Activated CD4-positive, alpha-beta T cell treated with anti-CD3 and anti-CD28 coated beads, Interleukin-10, Interleukin-2, amounts not matched to agents 100 ng/mL and 50 ng/mL, durations not matched to agents 16 hours and 8 hours (primary cell): ENCODE results near the gene SLC30A5.
"Not testable (repeated sequence)": the region's sequence is repeated elsewhere in the genome, so short reads cannot be mapped to it uniquely, and the experiment has no call there.

Experiments
- DNase-seq: peaks from one replicate; pipeline ENCODE4 v3.0.0-alpha.2; 2020

The SLC30A5 gene

GRCh38 chr5:69093771-69094482, at the start of gene SLC30A5:
Gene SLC30A5, plus strand, starts transcription at chr5:69094014. Its CDS starts 242 bp downstream, at chr5:69094256.
- DNase-seq, result peak; percentile 100

- not testable (repeated sequence) for DNase-seq
Observed at GRCh38 chr5:69045213-69045612, 48.6 kb upstream of the SLC30A5 start.

- DNase-seq, result no peak
Observed at GRCh38 chr5:69046375-69046957, 47.3 kb upstream of the SLC30A5 start.

GRCh38 chr5:69048230-69048629, 45.6 kb upstream of the SLC30A5 start:
- DNase-seq, result peak; percentile 9

- DNase-seq, result no peak
Observed at GRCh38 chr5:69049151-69049550, 44.7 kb upstream of the SLC30A5 start.

- DNase-seq, result no peak
Observed at GRCh38 chr5:69049796-69050195, 44.0 kb upstream of the SLC30A5 start.

- DNase-seq, result no peak
Observed at GRCh38 chr5:69050214-69050613, 43.6 kb upstream of the SLC30A5 start.

- DNase-seq, result no peak
Observed at GRCh38 chr5:69052181-69052580, 41.6 kb upstream of the SLC30A5 start.

GRCh38 chr5:69074664-69075521, 18.9 kb upstream of the SLC30A5 start:
- DNase-seq, result no peak

- no peak for DNase-seq
Observed at GRCh38 chr5:69075522-69076179, 18.2 kb upstream of the SLC30A5 start.

GRCh38 chr5:69078921-69079540, 14.8 kb upstream of the SLC30A5 start:
- peak; percentile 16 for DNase-seq

- no peak for DNase-seq
Observed at GRCh38 chr5:69079556-69079955, 14.3 kb upstream of the SLC30A5 start.

GRCh38 chr5:69083412-69083811, 10.4 kb upstream of the SLC30A5 start:
- no peak for DNase-seq

GRCh38 chr5:69084195-69084594, 9.6 kb upstream of the SLC30A5 start:
- no peak for DNase-seq

- DNase-seq, result no peak
Observed at GRCh38 chr5:69084903-69085302, 8.9 kb upstream of the SLC30A5 start.

GRCh38 chr5:69086206-69086605, 7.6 kb upstream of the SLC30A5 start:
- DNase-seq, result no peak

GRCh38 chr5:69088006-69088405, 5.8 kb upstream of the SLC30A5 start:
- not testable (repeated sequence) for DNase-seq

GRCh38 chr5:69090158-69090557, 3.7 kb upstream of the SLC30A5 start:
- DNase-seq, result no peak

- DNase-seq, result no peak
Observed at GRCh38 chr5:69091771-69092170, 2.0 kb upstream of the SLC30A5 start.

GRCh38 chr5:69092969-69093368, 845 bp upstream of the SLC30A5 start:
- no peak for DNase-seq

GRCh38 chr5:69099302-69099701, 5.5 kb downstream of the SLC30A5 start:
- DNase-seq, result no peak

GRCh38 chr5:69103521-69103920, 9.7 kb downstream of the SLC30A5 start:
- no peak for DNase-seq
